Measurements from ENCODE around the gene MLH1.
"Not testable (repeated sequence)": the region's sequence is repeated elsewhere in the genome, so short reads cannot be mapped to it uniquely, and the experiment has no call there.

Gene MLH1

DNA sequence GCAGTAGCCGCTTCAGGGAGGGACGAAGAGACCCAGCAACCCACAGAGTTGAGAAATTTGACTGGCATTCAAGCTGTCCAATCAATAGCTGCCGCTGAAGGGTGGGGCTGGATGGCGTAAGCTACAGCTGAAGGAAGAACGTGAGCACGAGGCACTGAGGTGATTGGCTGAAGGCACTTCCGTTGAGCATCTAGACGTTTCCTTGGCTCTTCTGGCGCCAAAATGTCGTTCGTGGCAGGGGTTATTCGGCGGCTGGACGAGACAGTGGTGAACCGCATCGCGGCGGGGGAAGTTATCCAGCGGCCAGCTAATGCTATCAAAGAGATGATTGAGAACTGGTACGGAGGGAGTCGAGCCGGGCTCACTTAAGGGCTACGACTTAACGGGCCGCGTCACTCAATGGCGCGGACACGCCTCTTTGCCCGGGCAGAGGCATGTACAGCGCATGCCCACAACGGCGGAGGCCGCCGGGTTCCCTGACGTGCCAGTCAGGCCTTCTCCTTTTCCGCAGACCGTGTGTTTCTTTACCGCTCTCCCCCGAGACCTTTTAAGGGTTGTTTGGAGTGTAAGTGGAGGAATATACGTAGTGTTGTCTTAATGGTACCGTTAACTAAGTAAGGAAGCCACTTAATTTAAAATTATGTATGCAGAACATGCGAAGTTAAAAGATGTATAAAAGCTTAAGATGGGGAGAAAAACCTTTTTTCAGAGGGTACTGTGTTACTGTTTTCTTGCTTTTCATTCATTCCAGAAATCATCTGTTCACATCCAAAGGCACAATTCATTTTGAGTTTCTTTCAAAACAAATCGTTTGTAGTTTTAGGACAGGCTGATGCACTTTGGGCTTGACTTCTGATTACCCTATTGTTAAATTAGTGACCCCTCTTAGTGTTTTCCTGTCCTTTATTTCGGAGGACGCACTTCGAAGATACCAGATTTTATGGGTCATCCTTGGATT lies at the start of gene MLH1:
TSS of gene MLH1 (plus strand) at position 193 of the 958 bp plus-strand sequence. CDS start at position 223, 30 bp downstream.
- DNase-seq, result no peak

DNA sequence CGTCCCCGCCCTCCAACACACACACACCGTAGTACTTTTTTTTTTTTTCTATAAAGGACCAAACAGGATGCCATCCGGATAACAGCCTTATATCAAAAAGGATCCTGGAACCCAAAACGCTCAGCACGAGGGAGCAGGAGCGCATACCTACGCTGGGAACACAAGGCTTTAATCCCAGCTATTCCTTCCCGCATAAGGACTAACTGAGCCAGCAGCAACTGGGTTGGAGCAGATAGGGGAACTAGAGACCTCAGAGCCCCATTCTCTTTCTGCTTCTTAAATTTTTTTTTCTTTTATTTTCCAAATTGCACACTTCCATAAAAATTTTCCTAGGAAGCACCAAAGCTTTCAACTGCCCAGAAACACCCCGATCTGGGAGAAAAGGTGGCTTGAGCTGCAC lies 49.7 kb upstream of the MLH1 start:
- DNase-seq, result no peak

DNA sequence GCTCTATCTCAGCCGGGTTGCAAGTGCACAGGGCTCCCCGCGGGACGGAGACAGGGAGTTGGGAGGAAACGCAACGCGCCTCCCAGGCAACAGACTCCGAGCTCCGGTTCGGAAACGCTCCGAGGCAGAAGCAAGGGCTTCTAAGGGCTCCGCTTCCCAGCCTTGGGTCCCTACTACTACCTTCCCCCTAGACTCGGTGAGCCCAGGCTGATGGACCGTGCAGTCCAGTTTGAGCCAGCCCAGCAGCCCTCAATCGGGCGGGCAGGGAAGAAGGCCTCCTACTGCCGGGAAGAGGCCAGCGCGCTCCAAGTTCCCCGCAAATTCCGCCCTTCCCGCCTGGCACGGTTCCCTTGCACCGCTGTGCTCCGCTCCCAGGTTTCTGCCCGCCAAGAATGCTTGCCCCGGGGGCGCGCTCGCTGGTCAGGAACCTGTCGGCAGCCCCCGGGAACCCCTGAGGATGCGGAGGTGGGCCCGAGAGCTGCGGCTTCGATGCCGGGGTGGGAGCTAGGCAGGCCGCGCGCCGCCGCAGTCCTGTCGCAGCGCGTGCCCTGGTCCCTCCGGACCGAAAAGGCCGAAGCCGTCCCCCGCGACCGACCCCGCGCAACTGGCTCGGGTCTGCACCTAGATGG lies 49.2 kb upstream of the MLH1 start:
- no peak for DNase-seq

DNA sequence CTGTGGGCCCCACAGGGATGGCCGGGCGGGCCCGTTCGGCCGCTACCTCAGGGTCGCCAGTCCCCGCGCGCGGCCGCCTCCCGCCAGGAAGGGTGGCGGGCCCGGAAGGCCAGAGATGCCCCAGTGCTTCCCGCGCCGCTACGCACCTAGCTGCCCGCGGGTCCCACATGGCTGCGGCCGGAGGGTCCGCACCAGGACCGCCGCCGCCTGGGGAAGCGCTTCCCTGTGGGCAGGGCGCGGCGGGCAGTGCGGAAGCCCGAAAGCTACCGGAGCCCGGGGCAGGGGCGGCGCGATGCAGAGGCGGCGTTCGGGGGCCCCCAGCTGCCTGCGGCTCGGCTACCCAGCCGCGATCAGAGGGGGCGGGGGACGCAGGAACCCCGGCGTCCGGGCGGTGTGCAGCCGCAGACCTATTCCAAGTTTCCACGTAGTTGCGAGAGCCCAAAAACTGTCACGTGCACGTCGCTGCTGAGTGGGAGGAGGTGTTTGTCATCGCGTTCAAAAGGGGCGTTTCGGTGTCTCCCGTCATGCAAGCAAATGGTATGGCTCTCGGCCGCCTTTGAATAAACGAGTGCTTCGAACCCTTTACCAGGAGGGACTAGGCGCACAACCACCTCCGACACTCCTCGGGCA lies 48.6 kb upstream of the MLH1 start, which contains the start of gene TRANK1:
TSS of gene TRANK1 (minus strand) at position 414 of the 630 bp plus-strand sequence. CDS start at position 169, 245 bp downstream.
- DNase-seq, result no peak

DNA sequence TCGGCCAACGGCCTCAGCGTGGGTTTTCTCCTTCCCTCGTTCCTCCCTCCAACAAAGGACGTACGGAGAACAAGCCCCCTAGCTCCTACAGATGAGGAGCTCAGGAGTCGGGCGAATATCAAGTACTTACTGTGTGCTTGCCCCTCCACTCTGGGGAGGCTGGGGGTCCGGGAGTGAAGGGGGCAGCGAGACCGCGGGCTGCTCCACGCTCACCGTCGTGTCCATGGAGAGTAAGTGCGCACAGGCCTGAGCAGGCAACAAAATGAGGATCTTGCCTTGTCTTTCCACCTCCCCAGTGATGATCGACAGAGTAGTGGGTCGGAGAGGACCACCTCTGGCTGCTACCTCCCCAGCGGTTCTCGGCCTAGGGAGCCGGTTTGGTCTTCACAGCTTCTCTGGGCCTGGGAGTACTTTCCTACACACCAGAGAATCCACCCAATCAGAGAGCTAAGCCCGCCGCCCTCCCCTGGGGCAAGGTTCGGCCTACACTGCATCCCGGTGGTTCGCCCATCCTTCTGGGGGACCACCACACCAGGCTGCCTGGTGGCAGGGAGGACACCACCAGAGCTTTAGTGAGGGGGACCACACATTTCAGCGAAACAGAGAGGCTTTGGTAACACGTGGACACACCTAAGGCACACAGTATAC lies 47.9 kb upstream of the MLH1 start:
- DNase-seq, result no peak

DNA sequence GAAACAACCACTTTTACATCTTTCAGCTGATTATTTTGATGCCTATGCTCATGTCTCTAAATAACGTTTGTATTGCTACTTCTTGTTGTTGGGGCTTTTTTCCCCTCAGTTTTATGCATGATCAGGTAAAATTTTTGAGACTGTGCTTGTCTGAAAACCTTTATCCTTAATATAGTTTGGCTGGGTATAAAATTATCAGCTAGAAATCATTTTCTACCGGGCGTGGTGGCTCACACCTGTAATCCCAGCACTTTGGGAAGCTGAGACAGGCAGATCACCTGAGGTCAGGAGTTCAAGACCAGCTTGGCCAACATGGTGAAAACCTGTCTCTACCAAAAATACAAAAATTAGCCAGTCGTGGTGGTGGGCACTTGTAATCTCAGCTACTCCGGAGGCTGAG lies 45.5 kb upstream of the MLH1 start:
- DNase-seq, result not testable (repeated sequence)

DNA sequence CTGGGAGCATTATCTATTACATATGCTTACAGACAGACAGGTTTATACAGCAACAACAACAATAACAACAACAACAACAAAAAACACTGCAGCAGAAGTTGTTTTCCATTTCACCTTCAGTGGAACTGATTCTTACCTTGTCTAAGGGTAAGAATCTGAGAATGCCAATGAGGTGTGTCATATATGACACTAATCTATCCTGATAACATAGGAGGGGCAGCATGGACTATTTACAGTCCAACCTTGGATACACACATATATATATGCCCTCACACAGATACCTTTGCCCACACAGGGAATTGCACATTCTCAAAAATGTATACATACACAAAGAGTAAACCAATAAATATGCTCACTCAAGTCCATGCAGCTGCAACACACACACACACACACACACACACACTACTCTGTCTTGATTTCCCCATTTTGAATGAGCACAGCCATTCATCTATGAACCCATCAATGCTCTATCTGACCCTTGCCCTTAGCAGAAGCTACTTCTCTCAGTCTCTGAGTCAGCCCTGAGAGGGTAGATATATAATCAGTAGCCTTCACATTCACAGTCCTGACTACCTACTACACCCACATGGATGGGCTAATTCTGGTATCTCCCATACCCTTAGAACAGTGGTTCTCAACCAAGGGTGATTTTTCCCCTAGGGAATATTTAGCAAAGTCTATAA lies 38.7 kb upstream of the MLH1 start:
- DNase-seq, result no peak

DNA sequence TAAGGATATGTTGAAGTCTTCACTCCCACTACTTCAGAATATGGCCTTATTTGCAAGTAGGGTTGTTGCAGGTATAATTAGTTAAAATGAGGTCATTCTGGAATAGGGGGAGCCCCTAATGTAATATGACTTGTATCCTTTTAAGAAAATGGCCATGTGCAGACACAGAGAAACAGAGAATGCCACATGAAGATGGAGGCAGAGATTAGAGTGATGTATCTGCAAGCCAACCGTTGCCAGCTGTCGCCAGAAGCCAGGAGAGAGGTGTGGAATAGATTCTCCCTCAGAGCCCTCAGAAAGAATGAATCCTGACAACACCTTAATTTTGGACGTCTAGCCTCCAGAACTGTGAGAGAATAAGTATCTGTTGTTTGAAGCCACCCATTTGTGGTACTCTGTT lies 37.2 kb upstream of the MLH1 start:
- DNase-seq, result no peak

DNA sequence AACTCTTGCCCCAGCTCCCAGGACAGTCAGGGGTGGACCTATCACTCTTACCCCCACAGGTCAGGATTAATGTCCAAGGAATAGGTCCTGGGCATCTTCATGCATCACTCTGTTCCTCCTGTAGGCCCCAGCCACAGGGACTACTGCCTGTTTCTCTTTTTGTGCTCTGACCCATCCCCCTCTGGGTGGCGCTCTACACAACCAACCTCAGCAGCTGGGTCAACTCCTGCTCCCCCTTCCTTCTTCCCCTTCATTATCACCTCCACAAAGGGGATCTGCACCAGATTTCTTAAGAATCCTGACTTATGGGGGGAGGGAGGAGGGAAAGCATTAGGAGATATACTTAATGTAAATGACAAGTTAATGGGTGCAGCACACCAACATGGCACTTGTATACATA lies 36.3 kb upstream of the MLH1 start:
- DNase-seq, result peak in 1 of 2 experiments; percentile 1

DNA sequence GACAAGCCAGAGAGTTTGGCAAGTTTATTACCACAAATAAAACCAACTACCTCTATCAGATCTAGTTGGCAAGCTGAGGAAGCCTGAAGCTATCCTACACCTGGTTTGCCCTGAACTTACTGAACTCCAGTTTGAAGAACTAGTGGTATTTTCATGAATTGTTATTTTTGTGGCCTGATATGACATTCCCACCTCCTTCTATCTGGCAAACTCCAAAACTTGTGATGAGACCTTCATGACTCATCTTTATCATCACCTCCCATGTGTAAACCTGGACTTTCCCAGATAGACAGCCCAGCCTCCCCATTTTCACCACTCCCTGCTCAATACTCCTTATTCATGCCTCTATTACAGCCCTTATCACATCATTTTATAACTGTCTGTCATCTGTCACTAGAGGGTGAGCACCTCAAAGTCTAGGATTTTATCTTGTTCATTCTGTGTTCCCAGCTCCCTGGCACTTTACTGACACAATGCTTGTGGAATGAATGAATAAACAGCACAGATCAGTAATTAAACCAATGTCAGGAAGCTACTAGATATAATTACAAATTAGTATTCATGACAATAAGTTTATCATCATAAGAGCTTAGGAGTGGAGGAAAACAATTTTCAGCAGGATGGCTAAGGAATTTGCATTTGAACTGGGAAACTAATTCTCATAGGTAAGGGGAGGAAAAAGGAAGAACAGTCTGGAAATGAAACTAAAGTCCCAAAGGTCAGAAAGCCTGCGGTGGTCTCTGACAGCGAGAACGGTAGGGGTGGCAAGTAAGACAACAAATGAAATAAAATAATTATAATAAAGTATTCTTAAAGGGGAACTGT lies 35.2 kb upstream of the MLH1 start:
- no peak for DNase-seq

DNA sequence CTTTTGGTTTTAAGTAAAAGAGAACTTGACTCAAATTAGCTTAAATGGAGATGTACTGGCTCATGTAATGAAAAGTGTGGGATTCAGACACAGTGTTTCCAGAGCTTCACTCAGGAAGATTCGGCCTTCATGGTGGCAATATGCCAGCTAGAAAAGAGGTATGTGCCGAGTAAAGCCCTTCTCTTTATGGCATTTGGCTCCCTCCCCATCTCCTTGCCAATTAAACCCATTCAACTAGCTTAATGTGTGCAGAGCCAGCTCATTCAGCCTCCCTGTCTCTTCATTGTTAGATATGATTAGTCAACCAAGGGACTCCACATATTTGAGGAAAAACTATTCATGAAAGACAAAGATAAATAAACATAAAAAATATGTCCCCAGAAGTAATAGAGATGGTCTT lies 33.5 kb upstream of the MLH1 start:
- peak in 1 of 2 experiments; percentile 31 for DNase-seq

DNA sequence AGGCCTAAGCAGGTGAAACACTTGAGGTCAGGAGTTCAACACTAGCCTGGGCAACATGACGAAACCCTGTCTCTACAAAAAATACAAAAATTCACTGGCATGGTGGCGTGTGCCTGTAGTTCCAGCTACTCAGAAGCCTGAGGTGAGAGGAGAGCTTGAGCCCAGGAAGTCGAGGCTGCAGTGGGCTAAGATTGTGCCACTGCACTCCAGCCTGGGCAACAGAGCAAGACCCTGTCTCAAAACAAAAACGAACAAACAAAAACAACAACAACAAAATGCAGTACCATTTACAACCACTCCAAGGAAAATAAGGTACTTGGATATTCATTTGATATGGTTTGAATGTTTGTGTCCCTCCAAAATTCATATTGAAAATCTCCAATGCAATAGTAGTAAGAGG lies 32.8 kb upstream of the MLH1 start:
- DNase-seq, result no peak

DNA sequence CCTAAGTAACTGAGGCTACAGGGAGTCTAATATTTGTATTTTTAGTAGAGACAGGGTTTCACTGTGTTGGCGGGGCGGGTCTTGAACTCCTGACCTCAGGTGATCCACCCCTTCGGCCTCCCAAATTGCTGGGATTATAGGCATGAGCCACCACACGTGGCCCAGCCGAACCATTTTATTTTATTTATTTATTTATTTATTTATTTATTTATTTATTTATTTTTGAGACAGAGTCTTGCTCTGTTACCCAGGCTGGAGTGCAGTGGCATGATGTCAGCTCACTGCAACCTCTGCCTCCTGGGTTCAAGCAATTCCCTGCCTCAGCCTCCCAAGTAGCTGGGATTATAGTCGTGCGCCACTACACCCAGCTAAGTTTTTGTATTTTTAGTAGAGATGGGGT lies 30.3 kb upstream of the MLH1 start:
- not testable (repeated sequence) for DNase-seq

DNA sequence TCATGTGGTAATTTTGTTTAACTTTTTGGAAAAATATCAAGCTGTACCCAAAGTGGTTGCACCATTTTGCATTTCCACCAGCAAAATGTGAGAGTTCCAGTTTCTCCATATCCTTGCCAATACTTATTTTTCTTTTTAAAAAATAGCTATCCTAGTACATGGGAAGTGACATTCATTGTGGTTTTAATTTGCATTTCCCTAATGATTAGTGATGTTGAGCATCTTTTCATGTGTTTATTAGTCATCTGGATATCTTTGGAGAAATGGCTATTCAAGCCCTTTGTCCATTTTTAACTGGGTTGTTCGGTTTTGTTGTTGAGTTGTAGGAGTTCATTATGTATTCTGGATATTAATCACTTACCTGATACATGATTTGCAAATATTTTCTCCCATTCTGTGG lies 29.0 kb upstream of the MLH1 start:
- no peak for DNase-seq

DNA sequence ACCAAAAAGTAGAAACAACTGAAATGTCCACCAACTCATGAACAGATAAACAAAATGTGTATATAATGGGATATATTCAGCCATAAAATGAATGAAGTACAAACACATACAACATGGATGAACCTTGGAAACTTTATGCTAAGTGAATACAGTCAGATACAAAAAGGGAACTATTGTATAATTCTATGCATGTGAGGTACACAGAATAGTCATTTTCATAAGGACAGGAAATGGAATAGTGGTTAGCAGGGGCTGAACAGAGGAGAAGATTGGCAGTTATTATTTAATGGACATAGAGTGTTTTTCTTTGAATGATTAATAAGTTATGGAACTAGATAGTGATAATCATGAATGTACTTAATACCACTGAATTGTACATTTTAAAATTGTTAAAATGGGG lies 28.5 kb upstream of the MLH1 start:
- DNase-seq, result no peak

DNA sequence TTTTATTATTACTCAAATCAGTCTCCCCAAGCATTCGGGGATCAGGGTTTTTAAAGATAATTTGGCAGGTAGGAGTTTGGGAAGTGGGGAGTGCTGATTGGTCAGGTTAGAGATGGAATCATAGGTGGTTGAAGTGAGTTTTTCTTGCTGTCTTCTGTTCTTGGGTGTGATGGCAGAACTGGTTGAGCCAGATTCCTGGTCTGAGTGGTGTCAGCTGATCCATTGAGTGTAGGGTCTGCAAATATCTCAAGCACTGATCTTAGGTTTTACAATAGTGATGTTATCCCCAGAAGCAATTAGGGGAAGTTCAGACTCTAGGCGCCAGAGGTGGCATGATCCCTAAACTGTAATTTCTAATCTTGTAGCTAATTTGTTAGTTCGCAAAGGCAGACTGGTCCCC lies 27.9 kb upstream of the MLH1 start:
- no peak for DNase-seq

DNA sequence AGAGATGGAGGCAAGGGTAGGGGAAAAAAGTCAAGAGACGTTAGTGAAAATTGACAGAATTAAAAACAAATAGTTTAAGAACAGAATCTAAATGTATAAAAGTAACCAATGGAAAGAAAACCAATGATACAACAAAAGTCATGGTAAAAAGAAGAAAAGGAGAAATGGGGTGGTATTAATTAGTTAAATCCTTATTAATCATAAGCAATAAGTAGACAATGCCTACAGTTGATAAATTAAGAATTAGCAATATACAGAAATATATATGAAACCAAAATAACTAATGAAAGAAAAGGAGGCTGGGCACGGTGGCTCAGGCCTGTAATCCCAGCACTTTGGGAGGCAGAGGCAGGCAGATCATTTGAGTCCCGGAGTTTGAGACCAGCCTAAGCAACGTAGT lies 24.2 kb upstream of the MLH1 start:
- no peak for DNase-seq

DNA sequence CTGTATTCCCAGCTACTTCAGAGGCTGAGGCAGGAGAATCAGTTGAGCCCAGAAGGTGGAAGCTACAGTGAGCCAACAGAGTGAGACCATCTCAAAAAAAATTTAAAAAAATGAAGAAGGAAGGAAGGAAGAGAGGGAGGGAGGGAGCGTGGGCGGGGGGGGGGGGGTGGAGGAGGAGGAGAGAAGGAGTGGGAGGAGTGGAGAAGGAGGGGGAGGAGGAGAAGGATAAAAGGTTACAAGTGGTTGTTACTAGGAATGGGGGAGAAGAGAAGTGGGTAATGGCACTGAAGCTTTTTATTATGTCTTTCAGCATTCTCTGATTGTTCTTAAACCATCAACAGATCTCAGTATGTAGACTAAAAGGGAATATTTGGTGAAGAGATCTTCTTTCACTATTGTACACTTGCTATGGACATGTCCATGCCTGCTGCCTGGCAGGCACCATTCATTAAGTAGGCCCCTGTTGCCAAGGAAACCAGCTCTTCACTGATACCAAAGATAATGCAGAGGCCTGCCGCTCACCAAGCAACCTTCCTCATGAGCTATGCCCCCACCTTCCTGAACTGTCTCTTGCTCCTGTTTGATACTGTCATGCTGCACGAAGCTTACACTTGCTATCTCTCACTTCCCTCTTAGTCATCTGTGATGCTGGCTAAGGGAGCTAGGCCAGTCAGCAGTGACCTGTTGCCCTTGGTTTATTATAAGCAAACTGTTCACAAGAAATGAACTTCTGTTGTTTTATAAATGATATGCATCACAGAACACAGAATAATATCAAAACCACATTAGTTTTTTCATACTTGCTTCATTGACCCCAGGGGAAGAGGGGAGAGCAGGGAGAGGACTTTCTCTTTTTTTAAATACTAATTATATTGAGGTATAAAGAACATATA lies 23.5 kb upstream of the MLH1 start:
- DNase-seq, result peak; percentile 74 to 75

DNA sequence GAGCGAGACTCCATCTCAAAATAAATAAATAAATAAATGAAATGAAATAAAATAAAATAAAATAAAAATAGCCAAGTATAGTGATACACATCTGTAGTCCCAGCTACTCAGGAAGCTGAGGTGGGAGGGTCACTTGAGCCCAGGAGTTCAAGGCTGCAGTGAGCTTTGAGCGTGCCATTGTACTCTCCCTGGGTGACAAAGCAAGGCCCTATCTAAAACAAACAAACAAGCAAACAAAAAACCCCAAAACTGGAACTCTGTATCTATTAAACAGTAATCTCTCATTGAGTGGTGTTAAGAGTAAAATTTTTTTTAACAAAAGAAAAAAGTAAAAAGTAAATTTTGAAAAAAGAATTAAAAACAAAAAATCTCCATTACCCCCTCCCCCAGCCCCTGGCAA lies 21.2 kb upstream of the MLH1 start:
- DNase-seq, result no peak

DNA sequence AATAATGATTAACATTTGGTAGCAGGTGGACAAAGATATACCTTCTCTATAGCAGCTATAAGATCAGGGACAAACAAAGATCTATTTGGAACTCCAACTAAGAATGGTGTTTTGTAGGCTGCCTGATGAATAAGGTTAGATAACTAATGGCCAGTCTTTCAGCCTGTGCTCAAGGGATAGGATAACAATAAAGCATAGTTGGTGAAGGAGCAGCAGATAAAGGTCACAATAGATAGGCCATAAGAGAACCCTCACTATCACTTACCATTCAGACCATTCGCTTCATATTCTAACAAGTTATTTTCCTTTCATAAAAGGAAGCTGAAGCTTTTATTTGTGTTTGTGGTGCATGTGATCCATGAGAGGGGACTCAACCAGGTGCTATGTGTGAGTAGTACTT lies 20.2 kb upstream of the MLH1 start:
- DNase-seq, result no peak

DNA sequence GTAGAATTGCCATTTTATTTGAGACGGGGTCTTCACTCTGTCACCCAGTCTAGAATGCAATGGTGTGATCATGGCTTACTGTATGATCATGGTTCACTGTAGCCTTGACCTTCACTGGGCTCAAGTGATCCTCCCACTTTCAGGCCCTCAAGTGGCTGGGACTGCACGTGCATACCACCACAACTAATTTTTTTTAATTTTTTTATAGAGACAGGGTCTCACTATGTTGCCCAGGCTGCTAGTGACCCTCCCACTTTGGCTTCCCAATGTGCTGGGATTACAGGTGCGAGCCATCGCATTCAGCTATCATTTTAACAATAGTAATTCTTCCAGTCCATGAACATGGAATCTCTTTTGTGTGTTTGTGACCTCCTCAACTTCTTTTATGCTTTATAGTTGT lies 12.3 kb upstream of the MLH1 start:
- DNase-seq, result no peak

Measured in NCI-H1930 (cell line).